H1 (cell line): ENCODE measurements around the gene MATK. TPM values are rescaled to one million over a fixed set of nuclear protein-coding genes. Genes with fewer than 3 reads are reported as not detected.
A peak's percentile ranks its signal among the peaks of the same experiment; 100 is the strongest.

Source experiments
- CTCF ChIA-PET: fragments of 300-600 bp; sonication (Branson Sonifier 250); formaldehyde crosslinking; loops from one replicate; lab custom pipeline; 2021; ENCODE audit not compliant: partially characterized antibody; lab: Charles Lee
- POLR2A ChIA-PET: fragments of 300-600 bp; sonication (Branson Sonifier 250); formaldehyde crosslinking; loops from one replicate; lab custom pipeline; 2021; ENCODE audit warnings: inconsistent platforms; ENCODE audit not compliant: partially characterized antibody; lab: Charles Lee
- DNase-seq, 2 experiments: peaks; one replicate each; pipeline versions ENCODE4 v3.0.0 to v3.0.0-alpha.2; 2010 to 2022; ENCODE audit warnings: low spot score in 2 of 2, low read depth in 1 of 2, mixed read lengths in 1 of 2
- FAIRE-seq: peaks from 2 replicates; lab custom pipeline; 2011; peaks lifted over from hg19 to GRCh38; lab: Jason Lieb, UNC
- H2AFZ ChIP-seq: 2 replicates; pipeline ENCODE4 v1.8.1; 2012; ENCODE audit warnings: low read length, inconsistent platforms
- H2AK5ac ChIP-seq: 2 replicates; pipeline ENCODE4 v1.6.1; 2013; ENCODE audit warnings: low read depth, low read length
- H2BK120ac ChIP-seq: replicated peaks from 2 replicates; pipeline ENCODE3; 2013; ENCODE audit warnings: low read depth, low read length, inconsistent platforms
- H2BK12ac ChIP-seq: 2 replicates; pipeline ENCODE4 v1.6.1; 2013; ENCODE audit warnings: low read depth, low read length
- H2BK15ac ChIP-seq: 2 replicates; pipeline ENCODE4 v1.6.1; 2013; ENCODE audit warnings: low read length
- H2BK20ac ChIP-seq: 2 replicates; pipeline ENCODE4 v1.6.1; 2013; ENCODE audit warnings: low read length
- H2BK5ac ChIP-seq: 2 replicates; pipeline ENCODE4 v1.6.1; 2013; ENCODE audit warnings: low read depth, low read length
- H3K14ac ChIP-seq: 2 replicates; pipeline ENCODE4 v1.6.1; 2013; ENCODE audit warnings: inconsistent platforms; ENCODE audit not compliant: insufficient read length
- H3K18ac ChIP-seq: 2 replicates; pipeline ENCODE4 v1.6.1; 2013; ENCODE audit warnings: low read length; ENCODE audit errors: extremely low read depth
- H3K23ac ChIP-seq: 2 replicates; pipeline ENCODE4 v1.6.1; 2013; ENCODE audit warnings: inconsistent platforms; ENCODE audit not compliant: insufficient read length
- H3K23me2 ChIP-seq: 2 replicates; pipeline ENCODE4 v1.6.1; 2013; ENCODE audit warnings: low read depth, low read length
- H3K27ac ChIP-seq: 2 replicates; pipeline ENCODE4 v1.6.1; 2011; ENCODE audit warnings: low read depth, low read length, inconsistent platforms
- H3K27me3 ChIP-seq, 4 experiments: replicated peaks in 1 of 4; 1 replicate in 1 of 4; 2 replicates in 3 of 4; pipeline versions ENCODE4 v1.6.1 to v1.8.1; 2011 to 2013; ENCODE audit warnings: low read length in 3 of 4, mild to moderate bottlenecking in 3 of 4, inconsistent platforms in 2 of 4, mixed read lengths in 2 of 4, moderate library complexity in 1 of 4; ENCODE audit not compliant: control insufficient read depth in 3 of 4, insufficient read depth in 3 of 4; ENCODE audit errors: extremely low read depth in 1 of 4
- H3K36me3 ChIP-seq, 4 experiments: 2 replicates each; pipeline versions ENCODE4 v1.6.1 to v1.8.1; 2011 to 2013; ENCODE audit warnings: mild to moderate bottlenecking in 4 of 4, low read length in 3 of 4, moderate library complexity in 2 of 4, control low read depth in 1 of 4, inconsistent platforms in 1 of 4; ENCODE audit not compliant: insufficient read depth in 4 of 4, control insufficient read depth in 2 of 4
- H3K4ac ChIP-seq: replicated peaks from 2 replicates; pipeline ENCODE3; 2013; ENCODE audit warnings: low read length, low read depth, mixed read lengths, inconsistent platforms; ENCODE audit not compliant: insufficient read length
- H3K4me1 ChIP-seq, 4 experiments: replicated peaks in 1 of 4; 1 replicate in 1 of 4; 2 replicates in 3 of 4; pipeline versions ENCODE4 v1.6.1 to v1.8.1; 2011 to 2013; ENCODE audit warnings: low read length in 3 of 4, inconsistent platforms in 2 of 4, mixed read lengths in 1 of 4; ENCODE audit not compliant: insufficient read depth in 4 of 4, control insufficient read depth in 3 of 4
- H3K4me2 ChIP-seq, 2 experiments: 2 replicates each; pipeline versions ENCODE4 v1.6.1 to v1.8.1; 2011 to 2013; ENCODE audit warnings: low read depth in 2 of 2, low read length in 2 of 2, control low read depth in 1 of 2, inconsistent platforms in 1 of 2, mild to moderate bottlenecking in 1 of 2; ENCODE audit not compliant: insufficient read depth in 1 of 2
- H3K4me3 ChIP-seq, 4 experiments: fragments of 200-600, 300-600 bp in 1 of 4; sonication (generic), shearing (Covaris generic), sonication (Bioruptor Twin) in 1 of 4; 2 replicates each; pipeline versions ENCODE4 v1.5.1 to v1.8.1; 2011 to 2016; ENCODE audit warnings: low read length in 4 of 4, low read depth in 3 of 4, control low read depth in 2 of 4, inconsistent platforms in 2 of 4, mild to moderate bottlenecking in 2 of 4, mixed read lengths in 1 of 4, moderate library complexity in 1 of 4; ENCODE audit not compliant: insufficient read depth in 2 of 4; ENCODE audit errors: extremely low read depth in 1 of 4
- H3K56ac ChIP-seq: replicated peaks from 2 replicates; pipeline ENCODE3; 2013; ENCODE audit warnings: low read depth, mild to moderate bottlenecking, mixed read lengths, low read length, inconsistent platforms; ENCODE audit not compliant: insufficient read length
- H3K79me1 ChIP-seq: 2 replicates; pipeline ENCODE4 v1.6.1; 2013; ENCODE audit warnings: low read depth, low read length, control low read depth
- H3K79me2 ChIP-seq, 2 experiments: 2 replicates each; pipeline versions ENCODE4 v1.6.1 to v1.8.1; 2012 to 2013; ENCODE audit warnings: low read length in 2 of 2, mild to moderate bottlenecking in 2 of 2, inconsistent platforms in 1 of 2; ENCODE audit not compliant: insufficient read depth in 2 of 2, control insufficient read depth in 1 of 2
- H3K9ac ChIP-seq, 4 experiments: replicated peaks in 1 of 4; 1 replicate in 1 of 4; 2 replicates in 3 of 4; pipeline versions ENCODE4 v1.6.1 to v1.8.1; 2011 to 2013; ENCODE audit warnings: low read depth in 3 of 4, low read length in 3 of 4, control low read depth in 2 of 4, mild to moderate bottlenecking in 2 of 4, moderate library complexity in 2 of 4, inconsistent platforms in 1 of 4; ENCODE audit errors: extremely low read depth in 1 of 4
- H3K9me3 ChIP-seq, 2 experiments: 2 replicates each; pipeline versions ENCODE4 v1.6.1 to v1.8.1; 2012 to 2013; ENCODE audit warnings: mild to moderate bottlenecking in 2 of 2, moderate library complexity in 2 of 2, control low read depth in 1 of 2, inconsistent platforms in 1 of 2, low read depth in 1 of 2, low read length in 1 of 2, mixed read lengths in 1 of 2; ENCODE audit not compliant: insufficient read depth in 2 of 2
- H4K20me1 ChIP-seq, 2 experiments: replicated peaks in 1 of 2; 2 replicates each; pipeline versions ENCODE3 to v1.8.1; 2011 to 2013; ENCODE audit warnings: inconsistent platforms in 2 of 2, low read length in 2 of 2, mild to moderate bottlenecking in 1 of 2; ENCODE audit not compliant: insufficient read depth in 2 of 2, control insufficient read depth in 1 of 2
- H4K5ac ChIP-seq: 2 replicates; pipeline ENCODE4 v1.6.1; 2013; ENCODE audit warnings: low read length, low read depth, mixed read lengths, inconsistent platforms; ENCODE audit not compliant: insufficient read length
- H4K8ac ChIP-seq: 2 replicates; pipeline ENCODE4 v1.8.0; 2013; ENCODE audit warnings: mild to moderate bottlenecking, moderate library complexity, low read length, inconsistent platforms; ENCODE audit not compliant: insufficient read depth; ENCODE audit errors: extremely low read depth
- H4K91ac ChIP-seq: replicated peaks from 2 replicates; pipeline ENCODE3; 2013; ENCODE audit warnings: low read length, mixed read lengths, inconsistent platforms; ENCODE audit not compliant: insufficient read length
- EP300 ChIP-seq, 2 experiments: IDR thresholded peaks; 1 replicate in 1 of 2; 2 replicates in 1 of 2; pipeline ENCODE4 v1.6.1; 2011 to 2012; ENCODE audit warnings: low read depth in 2 of 2, low read length in 2 of 2, mild to moderate bottlenecking in 2 of 2, borderline replicate concordance in 1 of 2, inconsistent platforms in 1 of 2, moderate library complexity in 1 of 2
- FOSL1 ChIP-seq: IDR thresholded peaks from 2 replicates; pipeline ENCODE4 v1.6.1; 2011; ENCODE audit warnings: mild to moderate bottlenecking, low read depth, low read length, moderate library complexity; ENCODE audit not compliant: insufficient read depth
- GTF2F1 ChIP-seq: IDR thresholded peaks from 2 replicates; pipeline ENCODE4 v1.6.1; 2012; ENCODE audit warnings: low read depth, low read length, improper control_type of control experiment, borderline replicate concordance
- KDM5A ChIP-seq: fragments of 200-600 bp; IDR thresholded peaks from 2 replicates; pipeline ENCODE4 v1.7.1; 2012; ENCODE audit warnings: mild to moderate bottlenecking, low read length, inconsistent platforms, mixed read lengths
- RBBP5 ChIP-seq: IDR thresholded peaks from 2 replicates; pipeline ENCODE4 v1.7.1; 2012; ENCODE audit warnings: low read depth, mild to moderate bottlenecking, inconsistent platforms, low read length, moderate library complexity, borderline replicate concordance
- WGBS, 2 experiments: shearing (Covaris generic) in 1 of 2; methylation state at CpG; one replicate each; pipeline versions ENCODE4 v1.1.6 to v1.1.7; 2013 to 2015; ENCODE audit warnings: low lambda C conversion rate in 2 of 2, mixed read lengths in 2 of 2, inconsistent platforms in 1 of 2, low coverage in 1 of 2, missing lambda C conversion rate in 1 of 2; ENCODE audit not compliant: insufficient replicate concordance in 2 of 2, insufficient coverage in 1 of 2, insufficient read length in 1 of 2; ENCODE audit errors: extremely low coverage in 1 of 2, missing lambda C conversion rate in 1 of 2; 5-methylcytosine and 5-hydroxymethylcytosine counted together
- polyA plus RNA-seq, 7 experiments: library from polyadenylated mRNA; depleted of rRNA in 3 of 7; stranded (reverse) in 5 of 7; unstranded in 2 of 7; fragments of >200 nt in 5 of 7; fragments of 200-250 nt in 2 of 7; gene quantifications; 1 replicate in 5 of 7; 2 replicates in 1 of 7; 4 replicates in 1 of 7; pipeline versions ENCODE4 v1.2.1 to v1.2.3, GENCODE V29; 2011 to 2013; ENCODE audit warnings: missing spikeins in 2 of 7, mixed read lengths in 2 of 7
- total RNA-seq: library from RNA; stranded (reverse); fragmentation: NEBNext Ultra II Directional; extraction: Animal tissue kit (Norgen Biotek cat#: 25700); gene quantifications from 2 replicates; pipeline ENCODE4 v1.2.1, GENCODE V29; 2021

MATK gene
- total and polyA plus RNA-seq, 2 of the 8 experiments (the other 6 are each of a cell fraction or from before 2014, with no cell fraction given), result 20.5 to 21.4 TPM

- Histone ChIP-seq H3K23ac (no peak overlapping the region), H3K4ac (no peak overlapping the region), H3K9me3 (peaks cover 0 to 4% of the 10 kb centered on the region in 2 experiments; a peak in 1 of 4 replicates), H2BK120ac (no peak overlapping the region), H4K91ac (no peak overlapping the region), H3K4me3 (no peak overlapping the region), H2BK5ac (no peak overlapping the region; the same call in 1 of the 2 replicates), H3K79me1 (no peaks in the 10 kb centered on the region), H3K27ac (no peak overlapping the region), H2AK5ac (no peak overlapping the region), H3K27me3 (no peaks in the 10 kb centered on the region), H3K18ac (no peak overlapping the region), H3K4me2 (no peak overlapping the region), H3K14ac (no peak overlapping the region), H3K36me3 (peaks cover 0 to 3% (median 0%) of the 10 kb centered on the region in 4 experiments; a peak in 1 of 8 replicates), H3K23me2 (peaks cover 3% of the 10 kb centered on the region; the same call in 1 of the 2 replicates), H2BK20ac (no peak overlapping the region), H2BK12ac (no peak overlapping the region), H3K56ac (no peak overlapping the region), H2AFZ (no peak overlapping the region), H3K9ac (no peak overlapping the region), H4K5ac (no peak overlapping the region), H4K8ac (peak overlapping the region; percentile 68; the same call in 1 of the 2 replicates), H3K79me2 (no peaks in the 10 kb centered on the region), H2BK15ac (no peak overlapping the region), H4K20me1 (peaks cover 0 to 9% of the 10 kb centered on the region in 2 experiments), H3K4me1 (no peaks in the 10 kb centered on the region; a peak in 1 of 7 replicates)
- ChIA-PET POLR2A (interaction anchor here (2.0 kb wide), 1 partner anchor 10 kb away, joined by 7 read pairs; no protein-coding TSS in a partner anchor), CTCF (interaction anchor here (1.3 to 1.5 kb wide), 2 partner anchors 10 to 13 kb away, joined by 4 to 5 read pairs; no protein-coding TSS in a partner anchor)
- no peak for TF ChIP-seq EP300 (IDR thresholded peaks at IDR 0.05; ENCODE audit: borderline replicate concordance in 1 of 2, low read depth in 2 of 2, low read length in 2 of 2)
- no peak for TF ChIP-seq RBBP5
- no peak for TF ChIP-seq KDM5A
- TF ChIP-seq GTF2F1, result no peak
- TF ChIP-seq FOSL1, result no peak
- DNase-seq, result no peak
- WGBS, 2 experiments, result 95% methylated on average over 27 of the region's 33 CpGs; no CpG with 5 or more reads in 1 of the 2 experiments
- FAIRE-seq, result no peak
These were observed 22.4 kb upstream of the MATK start for GRCh38 chr19:3808420-3809143.
